Brain microvascular endothelial cell (primary cell): ENCODE results near the gene MTNR1B.

Source experiments
- DNase-seq: peaks from one replicate; pipeline ENCODE4 v3.0.0-alpha.2; 2020
- H3K27ac ChIP-seq: fragments of 250-450 bp; sonication (Bioruptor Pico); 2 replicates; pipeline ENCODE4 v1.5.1; 2020; ENCODE audit warnings: mild to moderate bottlenecking, moderate library complexity
- H3K27me3 ChIP-seq: fragments of 250-450 bp; sonication (Bioruptor Pico); replicated peaks from 2 replicates; pipeline ENCODE4 v1.5.1; 2020; ENCODE audit warnings: mild to moderate bottlenecking
- H3K36me3 ChIP-seq: fragments of 250-450 bp; sonication (Bioruptor Pico); replicated peaks from 2 replicates; pipeline ENCODE4 v1.5.1; 2020; ENCODE audit warnings: mild to moderate bottlenecking
- H3K4me3 ChIP-seq: 2 replicates; pipeline ENCODE4 v1.5.1; 2011; ENCODE audit warnings: low read depth, mild to moderate bottlenecking, control low read depth, low read length, moderate library complexity
- CTCF ChIP-seq: IDR thresholded peaks from 2 replicates; pipeline ENCODE4 v1.5.1; 2011; ENCODE audit warnings: low read depth, mild to moderate bottlenecking, moderate library complexity, low read length, control low read depth, inconsistent platforms; ENCODE audit errors: missing control alignments
- in situ Hi-C: cut with HindIII; loops from 2 replicates; pipeline ENCODE4 v1.10.0; 2017; ENCODE audit warnings: low sequenced_read_pairs, low pct_ligation_motif_present

MTNR1B gene

GRCh38 chr11:92977401-92977800 lies 8.0 kb downstream of the MTNR1B start:
- Histone ChIP-seq H3K27ac (no peak overlapping the region), H3K4me3 (no peak overlapping the region), H3K36me3 (no peaks in the 10 kb centered on the region), H3K27me3 (no peaks in the 10 kb centered on the region)
- no peak for TF ChIP-seq CTCF
- DNase-seq, result no peak
- in situ Hi-C loops, result no loop called here

GRCh38 chr11:92978271-92979111 lies 9.0 kb downstream of the MTNR1B start:
- Histone ChIP-seq H3K27me3 (no peaks in the 10 kb centered on the region), H3K4me3 (no peak overlapping the region), H3K27ac (no peak overlapping the region), H3K36me3 (no peaks in the 10 kb centered on the region)
- no peak for DNase-seq
- in situ Hi-C loops, result no loop called here
- TF ChIP-seq CTCF, result no peak

GRCh38 chr11:92979176-92979575 lies 9.7 kb downstream of the MTNR1B start:
- TF ChIP-seq CTCF, result no peak
- in situ Hi-C loops, result no loop called here
- H3K27me3 ChIP-seq, result no peaks in the 10 kb centered on the region
- DNase-seq, result no peak
- H3K27ac ChIP-seq, result no peak overlapping the region
- H3K36me3 ChIP-seq, result no peaks in the 10 kb centered on the region
- no peak overlapping the region for H3K4me3 ChIP-seq

- no peak overlapping the region for H3K4me3 ChIP-seq
- in situ Hi-C loops, result no loop called here
- no peaks in the 10 kb centered on the region for H3K36me3 ChIP-seq
- no peak overlapping the region for H3K27ac ChIP-seq
- H3K27me3 ChIP-seq, result no peaks in the 10 kb centered on the region
- no peak for TF ChIP-seq CTCF
- DNase-seq, result no peak
Measured at GRCh38 chr11:92980312-92980711, 10.9 kb downstream of the MTNR1B start.

GRCh38 chr11:92981508-92982043 lies 12.1 kb downstream of the MTNR1B start:
- in situ Hi-C loops, result no loop called here
- no peak overlapping the region for H3K4me3 ChIP-seq
- DNase-seq, result no peak
- TF ChIP-seq CTCF, result no peak
- no peaks in the 10 kb centered on the region for H3K27me3 ChIP-seq
- H3K36me3 ChIP-seq, result no peaks in the 10 kb centered on the region
- no peak overlapping the region for H3K27ac ChIP-seq
